Tibial nerve (tissue), 4 donors: ENCODE results near the gene RPL13.

Experiments used
- EP300 ChIP-seq, 2 donors: sonication (generic); formaldehyde crosslinking; IDR thresholded peaks; one replicate each; pipeline ENCODE4 v1.6.1; 2017; ENCODE audit warnings: antibody characterized with exemption in 2 of 2, mild to moderate bottlenecking in 1 of 2
- TF ChIP-seq, protein P1 (sequence below), 5 experiments: fragments of 200-600 bp in 3 of 5; fragments of 450-650 bp in 2 of 5; sonication (generic) in 3 of 5; IDR thresholded peaks; one replicate each; pipeline ENCODE4 v1.5.1; 2016 to 2019; ENCODE audit warnings: antibody characterized with exemption in 5 of 5, mild to moderate bottlenecking in 3 of 5, moderate library complexity in 2 of 5

DNA sequence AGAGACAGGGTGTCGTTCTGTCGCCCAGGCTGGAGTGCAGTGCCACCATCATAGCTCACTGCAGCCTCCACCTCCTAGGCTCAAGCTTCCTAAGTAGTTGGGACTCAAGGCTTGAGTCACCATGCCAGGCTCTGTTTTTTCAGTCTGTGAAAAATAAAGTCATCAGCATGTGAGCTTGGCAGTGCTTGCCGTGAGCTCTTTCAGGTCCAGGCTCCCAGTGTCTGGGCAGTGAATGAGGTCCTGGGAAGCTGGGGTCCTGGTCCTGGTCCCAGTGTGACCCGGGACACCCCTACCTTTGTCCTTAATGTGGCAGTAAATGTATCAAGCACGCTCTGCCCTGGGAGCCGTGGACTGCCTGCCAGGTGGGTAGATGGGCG lies 22.9 kb upstream of the RPL13 start:
- no peak for TF ChIP-seq EP300 (IDR thresholded peaks at IDR 0.05)
- TF ChIP-seq, protein P1, sequence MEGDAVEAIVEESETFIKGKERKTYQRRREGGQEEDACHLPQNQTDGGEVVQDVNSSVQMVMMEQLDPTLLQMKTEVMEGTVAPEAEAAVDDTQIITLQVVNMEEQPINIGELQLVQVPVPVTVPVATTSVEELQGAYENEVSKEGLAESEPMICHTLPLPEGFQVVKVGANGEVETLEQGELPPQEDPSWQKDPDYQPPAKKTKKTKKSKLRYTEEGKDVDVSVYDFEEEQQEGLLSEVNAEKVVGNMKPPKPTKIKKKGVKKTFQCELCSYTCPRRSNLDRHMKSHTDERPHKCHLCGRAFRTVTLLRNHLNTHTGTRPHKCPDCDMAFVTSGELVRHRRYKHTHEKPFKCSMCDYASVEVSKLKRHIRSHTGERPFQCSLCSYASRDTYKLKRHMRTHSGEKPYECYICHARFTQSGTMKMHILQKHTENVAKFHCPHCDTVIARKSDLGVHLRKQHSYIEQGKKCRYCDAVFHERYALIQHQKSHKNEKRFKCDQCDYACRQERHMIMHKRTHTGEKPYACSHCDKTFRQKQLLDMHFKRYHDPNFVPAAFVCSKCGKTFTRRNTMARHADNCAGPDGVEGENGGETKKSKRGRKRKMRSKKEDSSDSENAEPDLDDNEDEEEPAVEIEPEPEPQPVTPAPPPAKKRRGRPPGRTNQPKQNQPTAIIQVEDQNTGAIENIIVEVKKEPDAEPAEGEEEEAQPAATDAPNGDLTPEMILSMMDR (IDR thresholded peaks at IDR 0.05), result no peak
